Hematopoietic multipotent progenitor cell treated with erythropoietin and hydrocortisone succinate and interleukin-3 and kit ligand, for 15 days (in vitro differentiated cells): ENCODE data around the gene CXCL12.

Experiments used
- DNase-seq: peaks from one replicate; pipeline ENCODE4 v3.0.0-alpha.2; 2015; ENCODE audit warnings: low spot score

The CXCL12 gene

GRCh38 chr10:44362866-44363711 lies 21.8 kb downstream of the CXCL12 start:
- no peak for DNase-seq

DNA sequence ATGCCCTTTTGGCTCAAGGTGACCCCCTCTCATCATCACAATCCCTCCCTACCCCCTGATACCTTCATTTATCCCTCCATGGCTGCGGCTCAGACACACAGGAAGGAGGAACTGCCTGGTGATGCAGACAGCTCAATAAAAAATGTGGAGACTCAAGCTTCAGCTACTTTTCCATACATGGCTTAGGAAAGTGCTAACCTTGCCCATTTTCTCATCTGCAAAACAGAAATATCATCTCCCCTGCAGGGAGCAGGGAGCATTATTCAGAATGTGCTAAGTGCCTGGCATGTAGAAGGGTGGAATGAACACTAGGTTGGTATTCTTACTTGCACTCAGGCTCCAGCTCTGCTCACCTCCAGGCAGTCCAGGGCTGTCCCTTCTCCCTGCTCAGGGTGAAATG lies 23.8 kb downstream of the CXCL12 start:
- no peak for DNase-seq

DNA sequence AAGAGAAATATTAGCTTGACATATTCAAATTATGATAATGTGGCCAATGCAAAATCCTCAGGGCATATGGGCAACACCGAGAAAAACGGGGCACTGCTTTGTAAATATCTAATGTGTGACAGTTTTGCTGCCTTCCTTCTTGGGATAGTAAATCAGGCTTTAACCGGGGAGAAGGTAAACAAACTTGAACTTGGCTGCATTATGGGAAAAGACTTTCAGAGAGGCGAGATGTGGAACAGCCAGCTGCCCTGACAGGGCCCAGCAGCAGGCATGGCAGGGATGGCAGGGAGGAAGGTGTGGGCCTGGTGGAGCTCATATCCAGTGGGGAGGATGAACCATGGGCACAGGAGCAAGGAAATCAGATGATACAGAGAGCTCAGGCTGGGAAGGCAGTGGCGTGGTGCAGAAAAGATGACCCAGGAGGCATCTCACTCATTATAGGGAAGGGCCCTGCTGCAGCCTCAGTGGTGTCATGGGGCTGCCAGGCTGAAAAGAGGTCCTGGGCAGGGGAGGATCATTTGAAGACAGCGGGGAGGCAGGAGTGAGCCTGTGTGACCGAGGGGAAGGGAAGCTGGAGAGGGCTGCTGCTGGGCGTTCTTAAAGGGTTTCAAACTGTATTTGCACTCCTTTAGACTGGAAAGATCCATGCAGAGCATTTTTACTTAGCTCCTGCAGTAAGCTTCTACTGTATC lies 26.7 kb downstream of the CXCL12 start:
- no peak for DNase-seq

DNA sequence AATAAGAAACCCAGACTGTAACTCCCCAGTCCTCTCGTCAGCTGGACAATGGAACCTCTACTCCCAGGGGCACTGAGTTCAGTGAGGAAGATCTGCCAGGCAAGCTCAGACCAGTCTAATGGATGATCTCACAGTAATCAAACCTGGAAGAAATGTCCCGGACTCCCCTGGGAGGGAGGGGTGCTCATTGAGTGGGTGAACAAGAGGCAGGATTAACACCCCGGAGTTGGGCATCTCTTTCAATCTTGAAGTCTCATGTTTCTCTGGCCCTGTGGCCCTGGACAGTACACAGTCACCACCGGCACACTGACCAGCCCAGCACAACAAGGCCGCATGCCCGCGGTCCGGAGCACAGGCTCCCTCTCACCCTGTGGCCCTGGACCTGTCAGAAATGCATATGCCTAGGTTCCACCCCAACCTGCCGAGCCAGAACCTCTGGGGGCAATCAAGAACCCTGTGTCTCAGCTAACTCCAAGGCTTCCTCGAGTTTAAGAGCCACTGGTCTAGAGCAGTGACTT lies 27.8 kb downstream of the CXCL12 start:
- DNase-seq, result no peak

GRCh38 chr10:44356139-44357022 lies 28.5 kb downstream of the CXCL12 start:
- no peak for DNase-seq

- no peak for DNase-seq
Observed at GRCh38 chr10:44355630-44356029, 29.3 kb downstream of the CXCL12 start.

GRCh38 chr10:44354771-44355170 lies 30.1 kb downstream of the CXCL12 start:
- no peak for DNase-seq

GRCh38 chr10:44353721-44354120 lies 31.2 kb downstream of the CXCL12 start:
- DNase-seq, result no peak

DNA sequence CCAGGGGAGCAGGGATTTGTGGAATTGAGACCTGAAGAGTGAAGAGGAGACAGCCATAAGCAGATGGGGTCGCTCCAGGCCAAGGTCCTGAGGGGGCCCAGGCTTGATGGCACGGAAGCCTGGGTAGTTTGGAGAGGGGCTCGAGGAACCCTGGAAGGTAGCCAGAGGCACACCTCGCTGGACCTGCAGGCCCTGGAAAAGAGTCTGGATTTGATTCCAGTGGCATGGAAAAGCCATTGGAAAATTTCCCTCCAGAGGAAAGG lies 31.8 kb downstream of the CXCL12 start:
- no peak for DNase-seq

DNA sequence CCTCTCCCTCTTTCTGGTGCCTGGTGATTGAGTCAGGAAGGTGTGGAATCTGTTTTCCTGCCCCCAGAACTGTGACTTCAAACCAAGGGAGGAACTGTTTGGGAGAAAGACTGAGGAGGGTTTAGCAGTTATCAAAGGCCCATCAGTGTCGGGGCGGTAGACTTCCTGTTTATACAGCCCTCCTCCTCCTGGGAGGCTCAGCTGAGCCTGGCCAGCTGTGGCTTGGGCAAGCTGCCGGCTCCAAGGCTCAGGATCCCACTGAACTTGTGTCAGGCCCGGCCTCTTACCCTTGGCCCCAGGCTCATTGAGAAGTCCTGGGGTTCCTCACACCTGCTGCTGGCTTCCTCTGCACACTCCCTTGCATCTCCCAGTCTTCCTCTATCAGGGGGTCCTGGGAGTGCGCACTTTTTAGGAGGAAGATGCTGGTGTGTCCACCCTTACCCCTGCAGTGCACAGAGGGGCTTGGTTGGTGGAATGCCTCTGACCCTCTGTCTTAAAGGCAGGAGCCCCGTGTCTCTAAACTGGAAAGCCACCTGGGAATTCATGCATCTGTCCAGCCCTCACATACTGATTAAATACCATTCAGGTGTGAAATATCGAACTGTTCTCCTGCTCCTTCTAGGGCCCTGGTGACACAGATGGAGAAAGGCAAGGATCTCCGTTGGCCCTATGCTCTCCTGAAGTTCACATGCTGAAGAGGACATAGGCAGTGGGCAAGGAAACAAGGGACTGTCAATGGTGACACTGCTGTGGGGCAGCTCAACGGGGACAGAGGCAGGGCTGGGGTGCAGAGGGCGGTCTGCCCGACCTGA lies 32.4 kb downstream of the CXCL12 start:
- no peak for DNase-seq

GRCh38 chr10:44348496-44348895 lies 36.4 kb downstream of the CXCL12 start:
- DNase-seq, result no peak

- DNase-seq, result no peak
Observed at GRCh38 chr10:44347609-44348400, 37.1 kb downstream of the CXCL12 start.

DNA sequence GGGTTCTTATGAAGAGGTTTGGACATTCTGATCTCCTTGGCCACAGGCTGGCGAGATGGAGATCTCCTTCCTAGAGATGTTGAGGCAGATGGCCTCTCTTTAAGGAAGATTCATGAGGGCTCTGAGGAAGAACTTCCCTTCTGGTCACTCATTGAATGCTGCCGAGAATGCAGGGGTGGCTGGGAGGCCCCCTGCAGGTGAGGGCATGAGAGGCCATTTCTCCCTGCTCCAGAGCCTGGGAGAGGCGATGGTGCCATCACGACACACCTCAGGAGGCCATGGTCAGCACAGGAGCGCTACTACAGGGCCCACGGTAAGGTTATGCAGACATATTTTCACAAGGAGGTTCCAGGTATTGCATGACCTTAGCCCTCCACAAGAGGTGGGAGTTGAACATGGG lies 40.2 kb downstream of the CXCL12 start:
- DNase-seq, result no peak

- DNase-seq, result no peak
Observed at GRCh38 chr10:44343843-44344242, 41.1 kb downstream of the CXCL12 start.

- no peak for DNase-seq
Observed at GRCh38 chr10:44341886-44342285, 43.0 kb downstream of the CXCL12 start.

- DNase-seq, result no peak
Observed at GRCh38 chr10:44340557-44340956, 44.3 kb downstream of the CXCL12 start.

- DNase-seq, result no peak
Observed at GRCh38 chr10:44339218-44339617, 45.7 kb downstream of the CXCL12 start.

DNA sequence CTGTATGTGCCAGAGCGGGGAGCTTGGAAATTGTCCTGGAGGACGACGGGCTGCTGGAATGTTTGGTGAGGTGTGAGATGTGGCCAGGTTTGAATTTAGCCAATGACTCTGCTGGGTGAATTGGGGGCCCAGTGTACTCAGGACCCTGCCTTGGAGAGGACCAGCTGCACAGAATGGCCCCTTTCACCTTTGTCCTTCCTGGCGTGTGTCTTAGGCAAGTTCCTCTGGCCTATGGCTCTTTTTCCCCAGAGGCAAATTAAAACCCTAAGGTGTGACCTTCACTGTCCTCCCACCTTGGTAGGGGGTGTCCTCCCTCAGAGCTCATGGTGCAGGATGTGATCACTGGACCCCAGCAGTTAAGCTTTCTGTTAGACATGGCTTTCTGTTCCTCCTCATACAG lies 47.8 kb downstream of the CXCL12 start:
- DNase-seq, result no peak

- no peak for DNase-seq
Observed at GRCh38 chr10:44335330-44336021, 49.4 kb downstream of the CXCL12 start.

- no peak for DNase-seq
Observed at GRCh38 chr10:44334621-44335184, 50.2 kb downstream of the CXCL12 start.
